HCT116 (cell line): ENCODE data around the gene TICAM2. TPM values are rescaled to one million over a fixed set of nuclear protein-coding genes. Genes with fewer than 3 reads are reported as not detected.

Experiments used
- ATAC-seq: fragments of 200-7000 bp; cut with Tn5 transposase; 2 replicates; pipeline ENCODE4 v1.9.1; 2020; ENCODE audit warnings: mild to moderate bottlenecking, moderate library complexity
- BruUV-seq: library from RNA; stranded (reverse); fragments of 400-500 nt; replicated peaks from 2 replicates; lab custom pipeline; 2021; lab: Mats Ljungman, UMichigan
- CTCF ChIA-PET: fragments of 300-600 bp; sonication (Branson Sonifier 250); formaldehyde crosslinking; loops from one replicate; lab custom pipeline; 2021; ENCODE audit warnings: antibody characterized with exemption; lab: Charles Lee
- POLR2A ChIA-PET: fragments of 300-600, 350-600 bp; sonication (Branson Sonifier 250); formaldehyde crosslinking; loops from one replicate; lab custom pipeline; 2021; ENCODE audit warnings: antibody characterized with exemption; lab: Charles Lee
- RAD21 ChIA-PET, 2 experiments: fragments of 300-600 bp; sonication (Branson Sonifier 250); formaldehyde crosslinking; loops; one replicate each; lab custom pipeline; 2023; ENCODE audit warnings: low total read pairs in 2 of 2; ENCODE audit not compliant: uncharacterized antibody in 2 of 2, unreplicated experiment in 2 of 2, low non-redundant PET in 1 of 2; lab: Charles Lee
- DNase-seq: peaks from one replicate; pipeline ENCODE4 v3.0.0-alpha.2; 2010; ENCODE audit warnings: low read depth, low spot score
- H2AFZ ChIP-seq: fragments of 200-600 bp; shearing (Covaris generic), sonication (generic); 2 replicates; pipeline ENCODE4 v1.6.1; 2017; ENCODE audit warnings: low read depth, mixed run types, mixed read lengths, antibody characterized with exemption, low read length; ENCODE audit not compliant: poor library complexity, severe bottlenecking
- H3K27ac ChIP-seq: 2 replicates; pipeline ENCODE4 v1.5.1; 2012; ENCODE audit warnings: low read depth, low read length
- H3K27me3 ChIP-seq: fragments of 200-600 bp; sonication (generic); 2 replicates; pipeline ENCODE4 v1.6.1; 2016; ENCODE audit warnings: mixed run types, low read length, mixed read lengths; ENCODE audit not compliant: insufficient read depth
- H3K36me3 ChIP-seq, 2 experiments: fragments of 200-500 bp in 1 of 2; fragments of 200-600 bp in 1 of 2; sonication (Bioruptor generic) in 1 of 2; sonication (generic) in 1 of 2; 2 replicates each; pipeline versions ENCODE4 v1.5.1 to v1.6.1; 2014 to 2016; ENCODE audit warnings: low read length in 2 of 2, inconsistent platforms in 1 of 2, mixed read lengths in 1 of 2, mixed run types in 1 of 2; ENCODE audit not compliant: insufficient read depth in 2 of 2, control insufficient read depth in 1 of 2
- H3K4me1 ChIP-seq, 2 experiments: fragments of 200-600 bp in 1 of 2; sonication (generic) in 1 of 2; 2 replicates each; pipeline versions ENCODE4 v1.5.1 to v1.6.1; 2012 to 2017; ENCODE audit warnings: low read length in 2 of 2, inconsistent platforms in 1 of 2, mild to moderate bottlenecking in 1 of 2, mixed read lengths in 1 of 2, mixed run types in 1 of 2, moderate library complexity in 1 of 2; ENCODE audit not compliant: insufficient read depth in 2 of 2, control insufficient read depth in 1 of 2
- H3K4me2 ChIP-seq: fragments of 200-600 bp; sonication (generic); 2 replicates; pipeline ENCODE4 v1.6.1; 2017; ENCODE audit warnings: mixed run types, low read length, mixed read lengths
- H3K4me3 ChIP-seq, 2 experiments: fragments of 200-600 bp in 1 of 2; sonication (generic) in 1 of 2; replicated peaks in 1 of 2; 2 replicates each; pipeline ENCODE4 v1.5.1; 2011 to 2016; ENCODE audit warnings: low read length in 2 of 2, control low read depth in 1 of 2, low read depth in 1 of 2, mild to moderate bottlenecking in 1 of 2, mixed read lengths in 1 of 2, mixed run types in 1 of 2
- H3K79me2 ChIP-seq: fragments of 200-600 bp; sonication (generic); 2 replicates; pipeline ENCODE4 v1.6.1; 2017; ENCODE audit warnings: mild to moderate bottlenecking, mixed run types, low read length, moderate library complexity, mixed read lengths; ENCODE audit not compliant: insufficient read depth
- H3K9ac ChIP-seq: fragments of 200-600 bp; sonication (generic); 2 replicates; pipeline ENCODE4 v1.6.1; 2016; ENCODE audit warnings: low read length, mixed read lengths
- H3K9me2 ChIP-seq: fragments of 200-600 bp; sonication (generic), shearing (Covaris generic); 2 replicates; pipeline ENCODE4 v1.6.1; 2017; ENCODE audit warnings: mixed run types, mild to moderate bottlenecking, moderate library complexity; ENCODE audit not compliant: insufficient read depth
- H3K9me3 ChIP-seq, 2 experiments: fragments of 200-500 bp in 1 of 2; fragments of 200-600 bp in 1 of 2; sonication (Bioruptor generic) in 1 of 2; sonication (generic) in 1 of 2; 2 replicates each; pipeline ENCODE4 v1.6.1; 2014 to 2017; ENCODE audit warnings: low read length in 2 of 2, mixed read lengths in 2 of 2, inconsistent platforms in 1 of 2, low read depth in 1 of 2, mild to moderate bottlenecking in 1 of 2, mixed run types in 1 of 2, moderate library complexity in 1 of 2; ENCODE audit not compliant: control insufficient read depth in 1 of 2, insufficient read depth in 1 of 2
- H4K20me1 ChIP-seq: fragments of 200-600 bp; sonication (generic), shearing (Covaris generic); 2 replicates; pipeline ENCODE4 v1.6.1; 2017; ENCODE audit warnings: mixed run types, mild to moderate bottlenecking, moderate library complexity; ENCODE audit not compliant: insufficient read depth
- CBX3 ChIP-seq: IDR thresholded peaks from 2 replicates; pipeline ENCODE4 v1.6.1; 2012; ENCODE audit warnings: low read depth
- CEBPB ChIP-seq: IDR thresholded peaks from 2 replicates; pipeline ENCODE4 v1.6.1; 2012; ENCODE audit warnings: low read depth
- CTCF ChIP-seq, 3 experiments: fragments of 200-600 bp in 1 of 3; sonication (generic) in 1 of 3; IDR thresholded peaks in 2 of 3; conservative IDR thresholded peaks in 1 of 3; 2 replicates each; pipeline ENCODE4 v1.5.1; 2012 to 2017; ENCODE audit warnings: low read depth in 2 of 3, low read length in 2 of 3, antibody characterized with exemption in 1 of 3, borderline replicate concordance in 1 of 3, control low read depth in 1 of 3, mild to moderate bottlenecking in 1 of 3, mixed read lengths in 1 of 3, mixed run types in 1 of 3, moderate library complexity in 1 of 3; ENCODE audit not compliant: insufficient read depth in 1 of 3
- EGR1 ChIP-seq: IDR thresholded peaks from 2 replicates; pipeline ENCODE4 v1.6.1; 2012; ENCODE audit warnings: low read depth
- EZH2 ChIP-seq: fragments of 200-600 bp; sonication (generic); IDR thresholded peaks from 2 replicates; pipeline ENCODE4 v1.6.1; 2017; ENCODE audit warnings: antibody characterized with exemption, mixed run types
- FOSL1 ChIP-seq: IDR thresholded peaks from 2 replicates; pipeline ENCODE4 v1.6.1; 2012; ENCODE audit warnings: low read depth
- JUND ChIP-seq: IDR thresholded peaks from 2 replicates; pipeline ENCODE4 v1.6.1; 2012
- MAX ChIP-seq: IDR thresholded peaks from 2 replicates; pipeline ENCODE4 v1.6.1; 2012
- POLR2A ChIP-seq: IDR thresholded peaks from 2 replicates; pipeline ENCODE4 v1.7.0; 2011; ENCODE audit warnings: borderline replicate concordance; ENCODE audit not compliant: insufficient read depth, insufficient read length; ENCODE audit errors: extremely low read depth
- POLR2AphosphoS5 ChIP-seq: IDR thresholded peaks from 2 replicates; pipeline ENCODE4 v1.6.1; 2011; ENCODE audit warnings: mild to moderate bottlenecking, low read depth, low read length, moderate library complexity
- REST ChIP-seq: IDR thresholded peaks from 2 replicates; pipeline ENCODE4 v1.6.1; 2012; ENCODE audit warnings: low read depth
- SIN3A ChIP-seq: IDR thresholded peaks from 2 replicates; pipeline ENCODE4 v1.6.1; 2012; ENCODE audit warnings: low read depth
- SP1 ChIP-seq: IDR thresholded peaks from 2 replicates; pipeline ENCODE4 v1.6.1; 2012; ENCODE audit warnings: low read depth
- TCF7L2 ChIP-seq: IDR thresholded peaks from 2 replicates; pipeline ENCODE4 v1.7.0; 2011; ENCODE audit warnings: borderline replicate concordance, inconsistent platforms; ENCODE audit not compliant: insufficient read depth, insufficient read length; ENCODE audit errors: extremely low read depth
- YY1 ChIP-seq: IDR thresholded peaks from 2 replicates; pipeline ENCODE4 v1.6.1; 2011; ENCODE audit warnings: low read length, low read depth, moderate library complexity, mild to moderate bottlenecking; ENCODE audit not compliant: insufficient replicate concordance; ENCODE audit errors: extremely low read depth
- ZBTB33 ChIP-seq: IDR thresholded peaks from 2 replicates; pipeline ENCODE4 v1.6.1; 2011; ENCODE audit warnings: mild to moderate bottlenecking, low read length, moderate library complexity; ENCODE audit not compliant: insufficient replicate concordance; ENCODE audit errors: extremely low read depth
- ZFX ChIP-seq: fragments of 450-650 bp; IDR thresholded peaks from 2 replicates; pipeline ENCODE4 v1.6.1; 2017
- ZNF274 ChIP-seq: fragments of 200-500 bp; sonication (Bioruptor generic); IDR thresholded peaks from 2 replicates; pipeline ENCODE4 v1.6.1; 2014; ENCODE audit warnings: mild to moderate bottlenecking, low read depth, low read length, inconsistent platforms
- intact Hi-C: fragments of 100-400 bp; cut with micrococcal nuclease; formaldehyde crosslinking; loops from 2 replicates; pipeline ENCODE4 v1.10.0; 2022
- total RNA-seq: library from RNA; stranded (reverse); gene quantifications from one replicate; pipeline ENCODE4 v1.2.1, GENCODE V29; 2021; ENCODE audit not compliant: unreplicated experiment

TICAM2 gene
- total RNA-seq, 1 experiment from 2014 or later: 2.9 TPM

- Histone ChIP-seq H3K4me2 (peak within 1 kb of the TSS; percentile 72), H3K36me3 (peaks cover 7 to 14% of the 10 kb centered on the region in 2 experiments), H3K9me2 (no peaks in the 10 kb centered on the region), H2AFZ (no peak within 1 kb of the TSS), H3K4me3 (peak within 1 kb of the TSS; percentile 92 to 94), H3K79me2 (peaks cover 55% of the 10 kb centered on the region), H3K27me3 (no peaks in the 10 kb centered on the region), H3K9ac (peak within 1 kb of the TSS; percentile 96), H4K20me1 (0 out of 2 replicates have a peak, but pooled peaks cover 6% of the 10 kb centered on the region), H3K27ac (peak within 1 kb of the TSS; percentile 84), H3K9me3 (no peaks in the 10 kb centered on the region), H3K4me1 (peaks cover 6 to 26% of the 10 kb centered on the region in 2 experiments)
- DNase-seq (peak; percentile 96), ATAC-seq (peak; percentile 95)
- BruUV-seq: no TSS peak
- POLR2A ChIA-PET: interaction anchor here (0.7 kb wide), 1 partner anchor 295 kb away, joined by 3 read pairs; no protein-coding TSS in a partner anchor
- CTCF ChIA-PET: no interaction called here
- intact Hi-C loops: loop anchor here (1.0 to 2.0 kb wide), 2 partner anchors 215 to 303 kb away; partner anchors contain the start of genes AP3S1 and ATG12
- RAD21 ChIA-PET: no interaction called here
- peak; percentile 90 for TF ChIP-seq SP1
- TF ChIP-seq TCF7L2: peak; percentile 11
- peak; percentile 79; the same call in 1 of the 2 replicates for TF ChIP-seq CBX3
- no peak for TF ChIP-seq CEBPB
- TF ChIP-seq POLR2A: peak; percentile 92
- peak; percentile 96 for TF ChIP-seq POLR2AphosphoS5
- peak; percentile 46 for TF ChIP-seq YY1
- no peak for TF ChIP-seq ZNF274
- TF ChIP-seq ZFX: peak; percentile 94
- no peak for TF ChIP-seq REST
- TF ChIP-seq SIN3A: peak; percentile 83
- TF ChIP-seq EGR1: peak; percentile 98
- TF ChIP-seq JUND: no peak
- TF ChIP-seq FOSL1: no peak
- TF ChIP-seq MAX: peak; percentile 96
- TF ChIP-seq CTCF (IDR thresholded peaks at IDR 0.05 in 2 of 3, conservative IDR thresholded peaks at IDR 0.05 in 1 of 3; ENCODE audit: borderline replicate concordance in 1 of 3, insufficient read depth in 1 of 3, low read depth in 2 of 3, low read length in 2 of 3): no peak
- TF ChIP-seq EZH2: no peak
- TF ChIP-seq ZBTB33: peak; percentile 75
Observed at GRCh38 chr5:115625579-115626444, 23.5 kb upstream of the TICAM2 start, which contains the start of gene TMED7. Gene TMED7, minus strand, starts transcription at chr5:115626036. Its CDS starts 244 bp downstream, at chr5:115625792.
